ENCODE results near the gene CACNA2D2. TPM values are rescaled to one million over a fixed set of nuclear protein-coding genes. Genes with fewer than 3 reads are reported as not detected.

Gene CACNA2D2
- not detected in 2 replicates for total RNA-seq

DNA sequence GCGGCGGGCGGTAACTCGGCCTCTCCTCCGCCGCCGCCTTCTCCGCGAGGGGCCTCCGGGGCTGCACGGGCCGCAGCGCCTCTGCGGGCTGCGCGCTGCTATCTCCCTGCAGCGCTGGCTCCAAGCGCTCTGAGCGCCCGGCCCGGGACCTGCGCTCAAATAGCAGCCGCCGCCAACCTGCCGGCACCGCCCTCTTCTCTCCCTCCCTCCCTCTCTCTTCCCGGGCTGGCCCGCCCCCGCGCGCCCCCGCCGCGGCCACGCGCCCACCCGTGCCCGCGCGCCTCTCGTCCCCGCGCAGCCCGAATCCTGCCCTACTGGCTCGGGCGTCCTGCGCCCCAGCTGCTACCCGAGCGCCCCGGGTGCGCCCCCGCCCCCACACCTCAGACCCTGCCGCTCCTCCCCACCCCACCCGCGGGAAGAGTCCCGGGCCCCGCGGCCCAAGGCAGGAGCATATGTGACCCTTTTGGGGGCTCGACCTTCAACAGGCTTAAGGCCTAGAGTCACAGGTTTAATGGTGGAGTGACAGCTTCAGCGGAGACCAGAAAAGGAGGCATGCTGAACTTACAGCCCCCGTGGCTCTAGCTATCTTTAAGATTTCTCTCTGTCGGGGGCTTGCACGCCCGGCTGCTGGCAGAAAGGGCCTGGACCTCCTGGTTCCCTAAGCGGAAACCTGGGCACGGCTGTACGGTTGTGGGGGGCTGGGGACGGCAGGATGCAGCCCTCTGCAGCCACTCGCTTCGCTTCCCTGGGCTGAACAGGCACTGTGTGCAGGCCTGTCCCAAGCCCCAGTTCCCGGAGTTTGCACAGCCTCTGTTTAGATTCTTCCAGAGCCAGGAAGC lies at the start of gene CACNA2D2:
Gene CACNA2D2, minus strand, starts transcription at position 131 of the 839 bp plus-strand sequence. CDS start 211 bp downstream, outside the sequence.

DNA sequence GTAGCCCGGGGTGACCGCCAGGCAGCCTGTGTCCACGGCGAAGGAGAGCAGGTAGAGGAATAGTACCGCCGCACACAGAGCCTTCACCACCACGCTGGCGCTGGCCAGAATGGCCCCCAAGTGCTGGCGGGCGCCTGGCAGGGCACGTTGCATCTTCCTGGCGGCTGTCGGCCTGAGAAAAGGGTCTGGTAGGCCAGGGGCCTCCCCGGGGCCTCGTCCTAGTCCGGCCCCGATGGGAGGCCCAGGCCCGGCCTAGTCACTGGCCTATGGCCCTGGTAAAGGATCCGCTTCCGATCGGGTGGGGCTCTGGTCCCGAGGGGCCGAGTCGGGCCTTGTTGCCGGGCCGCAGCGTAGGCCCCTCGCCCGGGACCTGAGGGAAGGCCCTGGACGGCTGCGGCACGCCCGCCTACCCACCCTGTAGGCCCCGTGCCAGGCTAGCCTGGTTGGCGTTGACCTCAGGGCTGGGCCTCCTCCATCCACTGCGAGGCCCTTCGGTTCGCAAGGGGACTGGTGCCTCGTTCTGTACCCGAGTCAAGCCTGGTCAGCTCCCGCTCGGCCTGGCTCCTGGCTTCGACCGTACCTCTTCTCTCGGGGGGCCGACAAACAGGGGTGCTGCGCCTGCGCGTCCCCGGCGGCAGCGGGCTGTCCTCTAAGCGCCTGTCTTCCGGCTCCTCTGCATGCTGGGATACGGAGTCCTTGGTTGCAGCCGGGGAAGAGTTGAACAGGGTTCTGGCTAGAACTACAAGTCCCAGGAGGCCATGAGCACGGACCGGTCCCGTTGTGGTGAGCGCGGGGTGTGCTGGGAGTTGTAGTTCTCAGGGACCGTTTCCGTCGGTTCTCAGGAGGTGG lies 144.3 kb downstream of the CACNA2D2 start, which contains the start of gene TMEM115:
Gene TMEM115, minus strand, starts transcription at position 611 of the 849 bp plus-strand sequence. Its CDS starts 458 bp downstream, at position 153.

DNA sequence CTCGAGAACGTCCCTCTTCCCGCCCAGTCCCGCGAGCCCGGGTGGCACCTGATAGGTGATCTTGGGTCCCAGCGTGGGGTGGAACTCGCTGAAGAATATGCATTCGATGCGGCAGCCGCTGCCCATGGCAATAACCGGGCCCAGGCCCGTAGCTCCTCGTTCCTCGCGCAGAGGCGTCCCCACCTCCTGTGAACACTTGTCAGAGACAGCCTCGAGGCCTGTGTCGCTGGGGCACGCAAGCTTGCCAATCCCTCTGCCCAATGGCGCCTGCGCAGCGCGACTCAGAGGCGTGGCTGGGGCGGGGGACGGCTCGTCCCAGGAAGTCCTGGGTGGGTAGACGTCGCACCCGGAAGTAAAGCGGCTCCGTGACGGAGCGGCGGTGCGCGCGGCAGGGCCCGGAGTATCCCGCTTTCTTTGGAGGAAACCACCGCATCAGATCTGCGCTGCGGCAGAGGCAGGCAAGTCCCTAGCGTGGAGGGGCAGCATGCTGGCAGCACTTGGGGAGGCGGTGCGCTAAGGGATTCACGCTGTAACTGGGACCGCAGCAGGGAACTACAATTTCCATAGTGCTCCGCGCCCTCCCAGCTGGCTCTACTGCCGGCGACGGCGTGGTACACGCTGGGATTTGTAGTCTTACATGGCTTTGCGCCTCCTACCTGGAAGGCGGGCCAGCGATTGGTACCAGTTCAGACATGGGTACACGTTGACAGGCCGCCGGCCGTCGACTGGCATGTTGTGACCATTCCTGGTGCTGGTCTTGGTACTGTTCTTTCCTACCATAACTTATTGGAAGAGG lies 152.7 kb downstream of the CACNA2D2 start, which contains the start of the genes CYB561D2 and NPRL2:
Gene CYB561D2, plus strand, starts transcription at position 336 of the 796 bp plus-strand sequence. CDS start 572 bp downstream, outside the sequence.
Gene NPRL2, minus strand, starts transcription at position 249 of the 796 bp plus-strand sequence. Its CDS starts 123 bp downstream, at position 126.

DNA sequence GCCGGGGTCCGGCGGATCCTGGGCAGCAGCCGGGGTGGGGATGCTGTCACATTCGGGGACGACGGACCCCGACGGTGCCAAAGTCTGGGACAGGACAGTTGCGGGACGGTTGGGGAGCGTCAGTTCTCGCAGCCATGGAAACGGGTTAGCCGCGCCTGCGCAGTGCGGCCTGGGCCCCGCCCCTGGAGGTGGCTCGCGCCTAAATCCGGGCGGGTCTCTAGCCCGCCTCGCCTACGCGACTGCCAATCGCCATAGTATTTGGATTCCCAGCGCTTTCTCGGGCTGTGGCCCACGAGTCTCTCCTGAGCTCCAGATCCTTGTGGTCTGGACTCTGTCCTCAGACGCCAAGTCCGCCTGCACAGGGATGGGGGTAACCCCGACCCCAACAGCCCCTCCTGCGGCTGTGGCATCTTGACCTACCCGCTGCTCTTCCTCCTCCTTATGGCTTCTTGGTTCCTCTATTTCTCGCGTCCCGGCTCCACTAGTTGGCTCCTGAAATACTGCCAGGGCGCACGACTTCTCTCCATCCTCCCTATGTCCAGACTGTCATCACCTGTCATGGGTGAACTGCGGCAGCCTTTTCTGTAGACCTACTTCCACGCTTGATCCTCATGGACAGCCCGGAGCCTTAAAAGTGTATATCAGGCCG lies 157.7 kb downstream of the CACNA2D2 start, which contains the start of gene ZMYND10:
Gene ZMYND10, minus strand, starts transcription at position 147 of the 649 bp plus-strand sequence. CDS start 153 bp downstream, outside the sequence.

DNA sequence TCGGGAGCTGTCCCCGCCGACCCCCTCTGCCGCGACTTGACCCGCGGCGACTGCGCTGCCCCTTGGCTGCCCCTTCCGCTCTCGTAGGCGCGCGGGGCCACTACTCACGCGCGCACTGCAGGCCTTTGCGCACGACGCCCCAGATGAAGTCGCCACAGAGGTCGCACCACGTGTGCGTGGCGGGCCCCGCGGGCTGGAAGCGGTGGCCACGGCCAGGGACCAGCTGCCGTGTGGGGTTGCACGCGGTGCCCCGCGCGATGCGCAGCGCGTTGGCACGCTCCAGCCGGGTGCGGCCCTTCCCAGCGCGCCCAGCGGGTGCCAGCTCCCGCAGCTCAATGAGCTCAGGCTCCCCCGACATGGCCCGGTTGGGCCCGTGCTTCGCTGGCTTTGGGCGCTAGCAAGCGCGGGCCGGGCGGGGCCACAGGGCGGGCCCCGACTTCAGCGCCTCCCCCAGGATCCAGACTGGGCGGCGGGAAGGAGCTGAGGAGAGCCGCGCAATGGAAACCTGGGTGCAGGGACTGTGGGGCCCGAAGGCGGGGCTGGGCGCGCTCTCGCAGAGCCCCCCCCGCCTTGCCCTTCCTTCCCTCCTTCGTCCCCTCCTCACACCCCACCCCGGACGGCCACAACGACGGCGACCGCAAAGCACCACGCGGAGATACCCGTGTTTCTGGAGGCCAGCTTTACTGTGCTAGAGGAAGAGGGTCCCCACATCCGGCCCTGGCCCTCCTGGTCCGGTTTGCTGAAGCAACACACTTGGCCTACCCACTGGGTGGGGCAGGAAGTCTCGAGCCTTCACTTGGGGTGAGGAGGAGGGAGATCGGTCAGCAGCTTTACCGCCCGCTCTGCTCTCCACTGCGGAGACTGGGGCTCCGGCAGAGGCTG lies 162.7 kb downstream of the CACNA2D2 start, which contains the start of gene RASSF1:
Gene RASSF1, minus strand, starts transcription at position 389 of the 882 bp plus-strand sequence. Its CDS starts 31 bp downstream, at position 358.

DNA sequence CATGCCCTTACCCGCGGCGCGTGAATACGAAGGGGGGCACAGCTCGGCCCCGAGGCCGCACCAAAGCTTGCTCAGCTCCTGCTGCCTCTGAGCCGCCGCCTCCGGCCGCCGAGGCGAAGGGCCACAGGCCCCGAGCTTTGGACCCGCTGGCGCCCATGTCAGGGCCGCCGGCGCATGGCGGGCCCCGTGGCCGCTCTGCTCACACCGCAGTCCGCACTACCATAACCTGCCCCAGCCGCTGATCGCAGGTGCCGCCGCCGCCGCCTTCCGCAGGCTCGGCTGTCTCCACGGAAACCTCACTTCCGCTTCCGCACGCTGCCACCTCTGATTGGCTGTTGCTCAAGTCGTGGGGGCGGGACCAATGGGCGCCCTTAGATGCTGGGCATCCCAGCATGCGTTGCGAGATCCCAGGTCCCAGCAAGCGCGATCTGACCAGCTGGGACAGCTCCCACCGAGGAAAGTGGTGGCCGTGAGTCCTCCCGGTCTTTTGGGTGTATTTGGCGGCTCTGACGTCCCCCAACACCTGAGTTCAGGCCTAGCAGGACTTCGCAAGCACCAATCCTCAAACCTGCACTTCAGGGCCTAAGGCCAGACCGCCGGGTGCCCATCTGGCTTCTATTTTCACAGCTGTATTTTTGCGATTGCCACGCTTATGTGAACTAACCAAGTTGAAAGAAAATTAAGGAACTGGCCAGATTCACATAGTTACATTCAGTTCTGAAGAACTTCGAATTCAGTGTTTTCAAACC lies 175.3 kb downstream of the CACNA2D2 start, which contains the start of gene TUSC2:
Gene TUSC2, minus strand, starts transcription at position 281 of the 749 bp plus-strand sequence. Its CDS starts 124 bp downstream, at position 157.

DNA sequence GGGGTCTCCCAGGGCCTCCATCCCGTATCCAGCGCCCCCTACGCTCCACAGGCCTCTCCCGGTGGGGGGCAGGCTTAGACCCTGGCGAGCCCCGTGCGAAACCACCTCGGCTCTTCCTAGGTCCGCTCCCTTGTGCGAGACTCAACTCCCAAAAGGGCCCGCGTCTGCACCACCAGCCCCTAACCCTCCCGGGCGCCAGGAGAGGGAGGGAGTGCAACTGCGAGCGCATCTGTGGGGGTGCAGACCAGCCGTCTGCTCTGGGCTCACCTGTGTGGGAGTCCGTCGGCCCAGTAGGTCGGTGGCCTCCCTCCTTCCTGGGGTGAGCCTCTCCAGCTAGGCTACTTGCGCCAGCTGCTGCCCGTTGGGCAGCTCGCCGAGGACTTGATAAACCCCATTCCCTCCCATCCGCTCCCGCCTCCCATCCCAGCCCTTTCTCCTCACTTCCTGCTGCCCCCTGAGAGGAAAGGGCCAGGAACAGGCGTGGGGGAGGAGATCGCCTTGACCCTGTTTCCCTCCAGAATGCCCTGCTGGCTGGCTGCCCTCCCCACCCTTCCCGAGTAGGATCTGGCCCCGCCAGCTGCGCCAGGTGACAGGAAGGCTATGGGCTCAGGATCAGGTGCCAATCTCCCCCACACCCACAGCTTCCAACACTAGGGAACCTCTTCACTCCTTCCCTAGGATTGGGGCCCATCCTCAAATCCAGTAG lies 180.9 kb downstream of the CACNA2D2 start, which contains the start of gene HYAL2:
Gene HYAL2, minus strand, starts transcription at position 360 of the 706 bp plus-strand sequence. CDS start 2,256 bp downstream, outside the sequence.

Small RNA genes within 50 kb of the gene (small RNA-seq; reads per million reads assigned to genes)
- gene RNA5SP131: 0.22 reads per million

Other genes starting within 250 kb of the CACNA2D2 start
- gene SEMA3B, start 234.5 kb downstream of the CACNA2D2 start, total RNA-seq: 0.59 and 0.73 TPM in 2 replicates
- gene LSMEM2, start 224.5 kb downstream of the CACNA2D2 start, total RNA-seq: not detected in 2 replicates
- 133 and 152 TPM in 2 replicates for gene IFRD2, start 211.2 kb downstream of the CACNA2D2 start, total RNA-seq
- 3.3 and 5.7 TPM in 2 replicates for gene HYAL3, start 204.2 kb downstream of the CACNA2D2 start, total RNA-seq
- gene NAA80, start 204.2 kb downstream of the CACNA2D2 start, total RNA-seq: 11.5 and 15.8 TPM in 2 replicates
- 2.7 and 3.7 TPM in 2 replicates for gene HYAL1, start 200.1 kb downstream of the CACNA2D2 start, total RNA-seq
- 32.0 and 34.4 TPM in 2 replicates for gene HYAL2, start 180.9 kb downstream of the CACNA2D2 start, total RNA-seq
- 10.7 and 11.9 TPM in 2 replicates for gene TUSC2, start 175.4 kb downstream of the CACNA2D2 start, total RNA-seq
- gene RASSF1, start 162.8 kb downstream of the CACNA2D2 start, total RNA-seq: 23.9 and 25.0 TPM in 2 replicates
- gene ZMYND10, start 157.9 kb downstream of the CACNA2D2 start, total RNA-seq: under 0.01 and 0.20 TPM in 2 replicates
- 23.5 and 28.7 TPM in 2 replicates for gene NPRL2, start 152.9 kb downstream of the CACNA2D2 start, total RNA-seq
- 18.8 and 25.4 TPM in 2 replicates for gene CYB561D2, start 152.8 kb downstream of the CACNA2D2 start, total RNA-seq
- gene TMEM115, start 144.1 kb downstream of the CACNA2D2 start, total RNA-seq: 54.2 and 55.9 TPM in 2 replicates
- 7.2 and 8.5 TPM in 2 replicates for gene C3orf18, start 64.1 kb upstream of the CACNA2D2 start, total RNA-seq
- gene HEMK1, start 65.9 kb upstream of the CACNA2D2 start, total RNA-seq: 6.6 and 11.5 TPM in 2 replicates
- 0.78 and 1.1 TPM in 2 replicates for gene CISH, start 108.1 kb upstream of the CACNA2D2 start, total RNA-seq
- gene MAPKAPK3, start 113.5 kb upstream of the CACNA2D2 start, total RNA-seq: 122 and 213 TPM in 2 replicates
- gene DOCK3, start 171.3 kb upstream of the CACNA2D2 start, total RNA-seq: under 0.01 and 0.20 TPM in 2 replicates

All from subcutaneous preadipocyte (primary cell).